ENCODE measurements around the gene PARD3B. TPM values are rescaled to one million over a fixed set of nuclear protein-coding genes. Genes with fewer than 3 reads are reported as not detected.

PARD3B gene
- total RNA-seq, 1 experiment from 2014 or later: 0.63 TPM

DNA sequence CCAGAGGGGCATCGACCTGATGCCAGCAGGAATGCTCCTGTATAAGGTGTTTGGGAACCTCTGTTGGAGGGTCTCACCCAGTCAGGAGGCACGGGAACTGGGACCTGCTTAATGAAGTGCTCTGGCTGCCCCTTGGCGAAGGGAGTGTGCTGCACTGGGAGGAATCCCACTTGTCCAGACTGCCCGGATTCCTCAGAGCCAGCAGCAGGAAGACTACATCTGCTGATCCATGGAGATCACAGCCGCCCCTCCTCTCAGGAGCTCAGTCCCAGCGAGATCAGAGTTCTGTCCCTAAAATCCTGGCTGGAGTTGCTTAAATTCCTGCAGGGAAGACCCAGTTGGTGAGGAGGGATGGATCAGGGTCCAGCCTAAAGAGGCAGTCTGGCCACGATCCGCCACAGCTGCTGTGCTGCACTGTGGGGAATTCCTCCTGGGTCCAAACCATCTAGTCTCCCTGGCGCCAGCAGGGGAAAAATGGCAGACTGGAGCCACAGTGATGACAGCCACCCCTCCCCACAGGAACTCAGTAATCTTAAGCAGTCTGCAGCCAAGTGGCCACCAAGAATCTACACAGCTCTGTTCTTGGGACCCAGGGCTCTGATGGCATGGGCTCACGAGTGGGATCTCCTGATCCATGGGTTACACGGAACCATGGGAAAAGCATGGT lies 1060.5 kb downstream of the PARD3B start:
- DNase-seq (ENCODE audit: low read depth): no peak

DNA sequence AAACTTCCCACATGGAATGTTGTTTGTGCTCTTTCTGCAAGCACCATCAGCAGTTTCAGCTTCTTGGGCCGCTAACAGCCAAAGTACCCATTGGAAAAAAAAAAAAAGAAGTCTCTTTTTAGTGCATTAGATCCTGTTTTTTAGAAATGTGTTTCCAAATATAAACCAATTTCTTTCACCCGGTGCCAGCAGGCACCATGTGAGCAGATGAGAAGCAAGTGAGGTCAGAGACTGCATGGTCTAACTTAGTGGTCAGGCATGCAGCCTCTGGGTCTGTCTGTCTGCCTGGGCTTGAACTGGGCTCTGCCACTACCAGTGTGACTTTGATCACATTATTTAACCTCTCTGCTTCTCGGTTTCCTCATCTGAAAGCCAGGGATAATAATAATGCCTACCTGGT lies 1061.9 kb downstream of the PARD3B start:
- no peak for DNase-seq (ENCODE audit: low read depth)

DNA sequence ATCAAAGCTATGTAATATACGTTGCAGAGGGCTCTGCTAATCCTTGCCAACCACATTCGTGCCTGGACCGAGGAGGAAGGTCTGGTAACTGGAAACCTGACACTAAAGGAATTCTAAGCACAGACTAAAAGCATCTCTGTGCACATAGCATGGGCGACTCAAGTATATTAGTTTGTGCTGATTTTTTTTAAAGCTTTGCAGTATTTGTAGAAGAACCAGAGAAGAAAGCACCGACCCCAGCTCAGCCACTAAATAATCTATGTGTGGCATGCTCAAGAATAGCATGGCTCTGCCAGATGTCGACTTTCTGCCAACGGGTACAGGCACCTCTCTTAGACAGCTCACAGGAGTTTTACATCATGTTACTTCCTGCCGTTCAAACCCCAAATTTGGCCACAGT lies 1063.8 kb downstream of the PARD3B start:
- DNase-seq (ENCODE audit: low read depth): no peak

DNA sequence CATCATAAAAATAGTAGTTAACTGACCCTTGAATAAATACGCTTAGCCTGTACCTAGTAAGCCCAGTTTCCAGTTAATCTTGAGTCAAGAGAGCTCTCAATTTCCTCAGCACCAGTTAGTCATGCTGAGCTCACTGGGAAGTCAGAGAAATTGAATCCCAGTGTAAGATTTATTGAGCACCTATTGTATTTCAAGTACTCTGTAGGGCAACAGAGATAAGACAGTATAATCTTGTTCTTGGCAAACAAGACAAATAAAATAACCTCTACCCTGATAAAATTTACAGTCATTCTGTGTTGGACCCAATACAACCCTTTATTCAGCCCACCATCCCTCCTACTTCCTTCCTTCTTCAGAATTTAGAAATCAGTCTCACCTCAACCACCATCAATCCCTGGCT lies 1065.2 kb downstream of the PARD3B start:
- peak; percentile 32 for DNase-seq (ENCODE audit: low read depth)

DNA sequence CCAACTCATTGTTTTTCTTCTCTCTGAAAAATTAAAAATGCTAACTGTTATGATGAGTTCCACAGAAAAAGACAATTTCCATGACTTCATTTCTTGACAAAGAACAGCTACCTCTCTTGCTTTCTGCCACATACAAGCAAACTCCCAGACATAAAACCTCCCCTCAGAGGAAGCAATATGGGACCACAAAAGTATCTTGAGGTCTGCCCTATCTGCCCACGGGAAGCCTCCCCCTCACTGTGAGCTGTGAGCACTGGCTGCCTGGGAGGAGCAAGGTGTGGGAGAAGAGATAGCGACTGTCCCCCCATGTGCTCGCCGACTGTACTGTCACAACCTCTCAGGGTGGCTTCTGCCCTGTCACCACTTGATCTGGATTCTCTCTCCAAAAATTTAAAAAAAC lies 1067.4 kb downstream of the PARD3B start:
- peak; percentile 13 for DNase-seq (ENCODE audit: low read depth)

DNA sequence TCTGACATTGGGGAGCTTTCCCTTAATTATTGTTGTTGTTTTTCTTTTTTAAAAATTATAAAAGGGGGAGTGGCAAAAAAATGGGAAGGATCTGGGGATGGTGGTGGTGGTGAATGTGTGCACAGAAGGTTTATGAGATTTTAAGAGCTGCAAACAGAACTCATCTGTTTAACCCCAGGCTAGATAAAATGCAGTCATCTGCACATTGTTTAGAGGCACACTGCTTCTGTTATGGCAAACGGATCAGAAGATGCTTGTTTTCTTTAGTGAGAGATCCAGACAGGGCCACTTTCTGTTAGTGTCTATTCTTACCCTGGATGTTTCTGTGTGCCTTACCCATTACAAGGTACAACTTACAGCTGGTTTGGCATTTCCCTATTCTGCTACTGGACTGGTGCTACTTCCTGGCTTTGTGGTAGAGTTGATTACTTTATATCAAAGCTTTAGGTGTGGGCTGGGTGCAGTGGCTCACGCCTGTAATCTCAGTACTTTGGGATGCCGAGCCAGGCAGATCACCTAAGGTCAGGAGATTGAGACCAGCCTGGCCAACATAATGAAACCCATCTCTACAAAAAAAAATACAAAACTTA lies 1068.8 kb downstream of the PARD3B start:
- DNase-seq (ENCODE audit: low read depth): no peak

DNA sequence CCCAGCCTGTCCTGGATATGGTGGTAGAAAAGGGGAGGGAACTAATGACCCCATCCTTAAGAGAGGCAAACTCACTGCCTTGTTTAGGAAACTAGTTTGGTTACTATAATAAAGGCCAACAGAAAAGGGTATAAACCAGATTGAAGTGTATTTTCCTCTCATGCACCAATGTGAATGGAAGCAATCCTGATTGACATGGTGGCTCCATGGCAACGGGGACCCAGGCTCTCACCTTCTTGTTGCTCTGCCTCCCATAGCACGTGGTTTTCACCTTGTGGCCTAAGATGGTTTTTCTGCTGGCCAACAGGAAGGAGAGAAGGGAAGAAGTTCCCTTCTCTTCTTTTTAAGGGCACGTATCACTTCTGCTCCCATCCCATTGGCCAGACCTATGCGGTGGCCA lies 1069.7 kb downstream of the PARD3B start:
- no peak for DNase-seq (ENCODE audit: low read depth)

DNA sequence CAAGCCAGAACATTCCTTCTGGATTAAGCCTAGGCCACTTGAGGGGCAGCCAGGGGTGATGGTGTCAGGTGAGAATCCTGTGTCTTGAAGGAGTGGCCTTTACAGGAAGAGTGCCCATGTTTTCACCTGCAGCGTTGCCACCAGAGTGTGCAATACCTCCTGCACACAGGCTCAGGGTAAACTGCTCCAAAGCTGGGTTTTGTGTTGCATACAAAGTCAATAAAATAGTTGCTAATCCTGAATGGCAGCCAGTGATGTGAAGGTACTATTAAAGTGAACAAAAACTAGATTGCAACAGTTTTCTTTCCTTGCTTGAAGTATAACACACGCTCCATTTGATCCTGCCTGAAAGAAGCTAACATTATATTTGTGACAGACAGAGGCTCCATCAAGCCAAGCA lies 1072.6 kb downstream of the PARD3B start:
- DNase-seq (ENCODE audit: low read depth): no peak

DNA sequence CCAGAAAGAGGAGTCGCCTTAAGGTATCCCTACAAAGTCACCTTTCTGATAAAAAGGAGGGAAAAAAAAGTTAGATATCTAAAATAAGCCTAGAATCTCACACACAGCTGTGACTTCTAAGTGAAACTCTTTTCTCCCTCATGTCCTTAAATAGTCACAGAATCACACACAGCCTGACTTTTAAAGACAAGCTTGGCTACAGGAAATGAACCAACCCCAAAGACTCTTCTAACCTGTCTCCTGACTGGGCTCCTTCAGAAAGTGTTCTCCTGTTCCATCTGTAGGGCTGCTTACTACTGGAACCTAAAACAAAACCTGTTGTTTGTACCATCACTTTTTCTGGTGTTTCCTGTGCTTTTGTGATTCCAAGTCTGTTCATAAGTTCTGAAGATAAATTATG lies 1074.3 kb downstream of the PARD3B start:
- no peak for DNase-seq (ENCODE audit: low read depth)

DNA sequence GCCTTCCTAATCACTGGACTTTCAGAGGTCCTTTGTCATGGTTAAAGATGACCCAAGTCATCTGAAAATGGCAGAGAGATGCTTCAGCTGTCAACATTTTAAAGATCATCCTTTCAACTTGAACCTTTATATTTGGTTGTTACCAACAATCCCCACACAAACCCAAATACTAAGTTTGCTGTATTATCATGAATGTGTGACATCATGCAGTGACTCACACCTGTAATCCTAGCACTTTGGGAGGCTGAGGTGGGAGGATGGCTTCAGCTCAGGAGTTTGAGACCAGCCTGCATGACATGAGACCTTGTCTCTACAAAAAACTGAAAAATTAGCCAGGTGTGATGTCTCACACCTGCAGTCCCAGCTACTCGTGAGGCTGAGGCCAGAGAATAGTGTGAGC lies 1081.8 kb downstream of the PARD3B start:
- DNase-seq (ENCODE audit: low read depth): peak; percentile 33

DNA sequence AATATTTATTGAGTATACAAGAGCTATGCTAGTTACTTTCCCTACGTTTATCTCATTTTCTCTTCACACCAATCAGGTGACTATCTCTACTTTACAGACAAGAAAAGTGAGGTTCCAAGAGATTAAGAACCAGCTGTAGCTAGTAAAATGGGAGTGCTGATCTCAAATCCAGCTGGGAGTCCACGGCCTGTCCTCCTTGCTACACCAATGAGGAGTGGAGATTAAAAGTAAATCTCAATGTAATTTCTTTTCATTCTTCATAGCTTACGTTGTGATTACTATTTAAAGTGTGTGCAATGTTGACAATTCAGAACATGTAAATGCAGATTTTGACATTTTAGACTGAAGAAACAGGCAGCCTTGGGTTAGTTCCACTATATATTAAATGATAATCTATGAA lies 1083.1 kb downstream of the PARD3B start:
- no peak for DNase-seq (ENCODE audit: low read depth)

DNA sequence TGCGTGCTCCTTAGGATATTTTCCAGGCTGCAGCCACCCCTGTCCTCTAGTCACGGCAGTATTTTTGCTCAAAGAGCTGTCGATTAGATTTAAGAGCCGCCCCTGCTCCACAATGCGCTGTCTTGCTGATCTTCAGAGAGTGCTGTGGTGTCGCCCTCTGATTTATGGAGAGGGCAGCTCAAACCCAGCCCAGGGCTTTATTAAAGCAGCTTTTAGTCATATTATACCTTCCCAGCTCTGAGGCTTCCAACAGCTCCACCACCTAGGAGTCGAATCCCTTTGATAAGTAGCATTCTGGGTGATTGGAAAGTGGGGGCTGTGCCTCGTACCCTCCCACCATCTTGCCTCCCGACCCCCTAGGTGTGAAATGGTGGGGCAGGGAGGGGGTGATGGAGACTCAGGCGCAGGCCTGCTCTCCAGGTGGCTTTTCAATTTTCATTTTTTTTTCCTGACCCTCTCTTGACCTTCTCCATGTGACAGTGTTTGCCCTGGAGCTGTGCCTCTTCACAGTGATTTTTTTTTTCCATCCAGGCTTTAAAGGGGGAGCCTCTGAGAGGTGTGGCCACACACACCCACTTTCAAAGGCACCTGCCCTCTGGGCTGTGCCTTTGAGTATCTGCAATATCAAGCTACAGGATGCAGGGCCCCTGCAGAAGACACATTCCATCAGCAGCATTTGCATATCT lies 1084.0 kb downstream of the PARD3B start:
- no peak for DNase-seq (ENCODE audit: low read depth)

DNA sequence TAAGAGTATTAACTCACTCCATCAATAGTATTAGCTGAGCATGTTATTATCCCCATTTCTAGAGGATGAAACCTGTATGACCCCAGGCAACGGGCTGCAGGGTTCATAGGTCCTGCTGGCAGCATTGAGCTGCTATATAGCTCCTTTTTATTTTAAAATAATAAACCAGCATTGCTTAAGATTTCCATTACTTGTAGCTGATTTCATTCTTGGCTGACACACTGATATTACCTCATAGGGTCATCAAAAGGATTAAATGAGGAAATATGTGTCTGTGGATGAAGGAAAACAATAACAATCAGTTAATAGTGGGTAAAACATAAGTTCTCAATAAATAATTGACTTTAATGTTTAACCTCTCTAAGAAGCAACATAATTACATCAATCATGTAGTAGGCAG lies 1088.7 kb downstream of the PARD3B start:
- no peak for DNase-seq (ENCODE audit: low read depth)

DNA sequence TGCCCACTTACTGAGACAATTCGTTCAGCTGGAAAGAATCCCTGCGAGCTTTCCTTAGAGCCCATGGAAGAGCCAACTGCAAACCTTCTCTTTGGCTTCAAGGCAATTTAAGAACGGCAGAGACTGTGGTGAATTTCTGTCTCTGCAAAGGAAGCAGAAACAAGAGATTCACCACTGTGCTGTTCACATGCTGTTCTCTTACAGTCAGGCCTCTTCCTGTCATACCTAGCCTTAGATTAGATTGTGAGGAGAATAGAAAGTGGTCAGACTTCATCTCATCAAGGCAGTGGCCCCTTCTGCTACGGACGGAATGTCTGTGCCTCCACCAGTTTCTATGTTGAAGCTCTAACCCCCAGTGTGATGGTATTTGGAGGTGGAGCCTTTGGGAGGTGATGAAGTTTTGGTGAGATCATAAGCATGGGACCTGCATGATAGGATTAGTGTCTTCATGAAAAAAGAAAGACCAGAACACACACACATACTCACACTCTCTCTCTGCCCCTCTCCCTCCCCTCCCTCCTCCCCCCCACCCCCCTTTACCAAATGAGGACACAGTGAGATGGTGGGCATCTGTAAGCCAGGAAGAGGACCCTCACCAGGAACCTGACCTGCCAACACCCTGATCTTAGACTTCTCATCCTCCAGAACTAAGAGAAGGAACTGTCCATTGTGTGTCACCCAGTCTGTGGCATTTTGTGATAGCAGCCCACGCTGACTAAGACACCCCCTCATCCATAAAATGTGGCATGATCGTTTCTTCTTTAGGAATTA lies 1091.5 kb downstream of the PARD3B start:
- no peak for DNase-seq (ENCODE audit: low read depth)

DNA sequence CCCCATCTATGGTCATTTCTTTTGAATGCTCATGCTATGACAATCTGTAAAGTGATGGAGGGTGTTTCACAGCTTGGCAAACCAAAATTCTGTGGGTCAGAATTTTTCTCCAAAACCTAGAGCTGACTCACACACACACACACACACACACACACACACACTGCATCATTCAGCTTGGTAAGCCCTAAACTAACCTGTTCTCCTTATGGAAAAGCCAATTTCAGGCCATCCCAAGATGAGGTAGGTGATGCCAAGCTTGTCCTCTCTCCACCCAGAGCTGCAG lies 1092.0 kb downstream of the PARD3B start:
- DNase-seq (ENCODE audit: low read depth): no peak

DNA sequence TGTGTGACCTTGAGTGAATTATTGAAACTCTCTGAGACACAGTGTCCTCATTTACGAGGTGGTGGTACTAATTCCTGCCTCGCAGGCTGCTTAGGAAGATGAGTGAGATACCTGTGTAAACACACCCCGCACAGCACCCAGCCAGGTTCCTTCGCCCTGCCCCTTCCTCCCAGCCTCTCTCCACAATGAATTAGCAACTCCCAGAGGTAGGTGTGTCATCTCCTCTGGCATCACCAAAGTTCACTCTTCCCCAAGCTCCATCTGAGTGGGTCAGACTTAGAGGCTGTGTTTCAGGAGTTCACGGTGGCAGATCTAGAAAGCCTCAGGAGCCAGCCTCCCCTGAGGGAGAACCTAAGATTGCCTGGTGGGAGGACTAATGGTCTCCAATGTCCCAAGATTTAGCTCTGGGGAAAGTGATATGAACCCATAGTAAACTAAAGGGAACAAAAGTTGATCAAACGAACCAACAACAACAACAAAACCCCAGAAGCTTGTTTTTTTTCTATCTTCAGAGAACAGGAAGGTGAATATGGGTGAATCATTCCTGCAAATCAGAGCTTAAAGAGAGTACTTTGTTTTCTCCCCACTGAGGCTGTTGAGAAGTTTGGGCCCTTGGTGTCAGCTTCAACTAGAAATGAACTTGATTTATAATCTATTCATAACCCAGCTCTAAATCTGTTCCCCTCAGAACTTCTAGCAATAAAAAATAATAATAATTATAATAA lies 1092.7 kb downstream of the PARD3B start:
- DNase-seq (ENCODE audit: low read depth): no peak

DNA sequence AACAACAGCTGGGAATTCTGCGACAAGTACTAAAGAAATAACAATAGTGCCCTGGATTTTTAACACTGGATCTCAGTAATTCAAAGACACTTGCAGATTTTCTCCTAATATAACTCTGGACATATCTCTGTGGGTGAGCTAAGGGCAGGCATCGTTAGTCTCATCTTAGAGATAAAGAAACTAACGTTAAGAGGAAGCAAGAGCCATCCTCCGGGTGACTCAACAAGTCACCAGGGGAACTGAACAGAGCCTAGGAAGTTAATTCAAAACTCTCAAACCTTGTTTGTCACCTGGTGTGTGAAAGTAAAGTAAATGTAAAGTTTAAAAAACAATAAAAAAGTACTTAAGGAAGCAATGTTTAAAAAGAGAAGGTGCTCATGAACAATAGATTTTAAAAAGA lies 1095.4 kb downstream of the PARD3B start:
- DNase-seq (ENCODE audit: low read depth): no peak

DNA sequence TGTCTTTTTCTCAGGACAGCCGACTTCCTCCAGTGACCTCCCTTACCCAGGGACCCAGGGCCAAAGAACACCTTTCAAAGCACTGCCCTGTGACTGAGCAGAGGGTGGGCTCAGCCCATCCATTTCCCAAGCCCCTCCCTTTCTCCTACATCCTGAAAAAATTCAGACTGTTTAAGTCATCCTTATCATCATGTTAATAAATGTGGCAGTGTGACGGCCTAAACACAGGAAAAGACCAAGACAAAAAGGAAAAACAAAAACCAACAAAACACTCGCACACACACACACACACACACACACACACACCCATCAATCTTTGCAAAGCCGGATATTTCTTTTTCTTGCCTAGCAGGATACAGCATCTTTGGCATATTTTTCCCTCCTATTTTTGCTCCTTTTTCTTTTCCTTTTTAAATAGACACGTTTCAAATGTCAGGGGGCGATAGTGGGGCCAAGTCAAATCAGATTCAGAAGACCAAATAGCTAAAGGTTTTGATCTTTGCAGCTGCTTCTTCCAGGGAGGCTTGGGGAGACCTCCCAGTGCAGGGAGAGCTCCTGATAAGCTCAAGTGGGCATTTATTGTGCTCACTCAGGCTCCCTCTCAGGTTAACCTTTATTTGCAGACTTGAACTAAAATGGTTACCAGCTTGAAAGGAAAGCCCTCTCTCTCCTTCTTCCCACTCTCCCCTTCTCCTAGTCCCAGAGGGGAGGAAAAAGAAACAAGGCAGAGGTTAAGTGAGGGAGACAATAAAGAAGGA lies 1097.5 kb downstream of the PARD3B start:
- no peak for DNase-seq (ENCODE audit: low read depth)

DNA sequence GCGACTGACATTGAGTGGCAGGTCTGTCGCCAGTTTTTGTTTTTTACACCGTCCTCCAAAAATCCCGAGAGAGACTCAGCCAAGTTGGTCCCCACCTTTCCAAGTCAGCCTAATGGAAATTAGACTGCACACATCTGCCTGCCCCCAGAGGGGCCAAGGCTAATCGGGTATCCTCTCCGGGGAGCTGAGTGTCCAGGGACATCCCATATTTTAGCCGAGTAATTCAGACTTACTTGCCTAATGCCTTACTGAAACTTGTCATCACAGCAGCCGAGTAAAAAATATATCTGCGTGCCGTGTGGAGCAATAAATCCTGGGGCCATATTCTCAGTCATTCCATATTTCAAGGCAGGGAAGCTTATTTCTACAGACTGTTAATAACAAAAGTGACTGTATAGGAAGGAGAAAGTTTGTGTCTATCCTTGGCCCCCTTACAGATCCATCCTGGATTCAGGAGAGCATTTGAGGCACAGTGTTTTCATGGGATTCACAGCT lies 1098.2 kb downstream of the PARD3B start:
- no peak for DNase-seq (ENCODE audit: low read depth)

DNA sequence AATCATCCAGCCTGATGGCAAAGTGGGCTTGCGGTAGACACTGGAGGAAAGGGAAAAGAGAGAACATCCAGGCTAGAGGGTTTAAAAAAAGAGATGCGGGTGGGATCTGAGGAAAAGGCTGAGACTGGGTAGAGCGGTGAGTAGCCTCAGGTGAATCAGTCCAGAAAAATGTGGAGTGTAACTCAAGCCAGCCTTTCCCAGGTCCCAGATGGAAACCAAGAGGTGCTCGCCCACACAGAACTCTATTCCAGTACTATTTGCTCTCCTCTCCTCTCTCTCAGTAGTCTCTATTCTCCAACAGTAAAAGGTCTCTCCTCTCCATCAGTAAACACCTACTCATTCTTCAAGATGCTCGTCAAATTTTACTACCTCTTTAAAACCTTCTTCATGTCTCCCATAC lies 1098.7 kb downstream of the PARD3B start:
- DNase-seq (ENCODE audit: low read depth): peak; percentile 73

DNA sequence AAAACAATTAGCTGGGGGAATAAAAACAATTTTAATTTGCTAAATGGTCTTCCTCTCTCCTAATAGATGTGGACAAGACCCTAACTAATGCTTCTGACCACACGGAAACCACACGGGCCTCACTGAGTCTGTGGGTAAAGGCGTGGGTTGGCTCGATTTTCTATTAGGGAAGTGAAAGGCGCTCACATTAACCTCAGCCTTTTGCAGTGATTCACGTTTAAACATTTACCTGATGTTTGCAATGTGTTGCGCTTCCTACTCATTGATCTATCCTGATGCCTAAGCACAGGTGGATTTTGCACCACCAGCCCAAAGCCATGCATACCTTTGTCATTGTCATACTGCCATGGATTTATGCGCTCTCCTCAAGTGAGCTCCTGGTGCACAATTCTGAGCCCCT lies 1101.4 kb downstream of the PARD3B start:
- no peak for DNase-seq (ENCODE audit: low read depth)
